Measurements from ENCODE around the gene EXD1.

EXD1 gene

DNA sequence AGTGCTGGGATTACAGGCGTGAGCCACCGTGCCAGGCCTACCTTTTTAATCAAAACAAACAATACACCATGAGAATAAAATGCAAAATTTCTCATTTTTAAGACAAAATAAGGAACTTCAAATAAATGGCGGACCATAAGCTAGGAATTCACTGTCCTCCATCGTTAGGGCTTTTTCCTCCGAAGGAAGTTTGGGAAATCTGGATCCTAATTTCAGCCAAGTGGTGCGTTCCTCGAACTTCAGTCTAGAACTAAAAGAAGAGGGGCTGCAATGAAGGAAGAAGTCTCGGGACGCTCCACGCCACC is 260 bp downstream of the EXD1 start:
- H3K27me3 ChIP-seq (replicated peaks; ENCODE audit: control insufficient read depth, insufficient read depth, low read length): no peaks in the 10 kb centered on the region
- H3K36me3 ChIP-seq (ENCODE audit: control insufficient read depth, insufficient read depth, low read length, severe bottlenecking): peaks cover 3% of the 10 kb centered on the region
- peak overlapping the region; percentile 98 for H3K4me3 ChIP-seq (ENCODE audit: low read length)
- peak overlapping the region; percentile 63 for H3K9ac ChIP-seq (ENCODE audit: low read length)
- DNase-seq (ENCODE audit: low read depth): no peak
- no peaks in the 10 kb centered on the region for H3K9me3 ChIP-seq (ENCODE audit: control insufficient read depth, low read length)
- H3K4me1 ChIP-seq (ENCODE audit: control insufficient read depth, insufficient read depth, low read length): peaks cover 20% of the 10 kb centered on the region

DNA sequence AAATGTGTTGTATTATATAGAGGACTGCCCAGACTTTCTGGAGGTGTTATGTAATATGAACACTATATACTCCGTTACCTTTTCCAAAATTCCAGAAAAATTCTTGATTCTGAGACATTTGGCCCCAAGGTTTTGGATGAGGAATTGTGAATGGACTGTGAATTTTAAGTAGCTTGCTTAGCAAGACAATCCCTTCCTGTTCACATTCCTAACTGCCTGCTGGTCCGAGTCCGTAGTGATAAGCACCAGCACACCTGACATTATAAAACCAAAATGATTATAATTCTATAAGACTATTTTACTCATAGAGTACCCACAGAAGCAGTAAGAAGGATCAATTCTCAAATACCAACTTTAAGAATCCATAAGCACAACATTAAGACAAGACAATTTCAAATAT is 11.2 kb downstream of the EXD1 start:
- DNase-seq (ENCODE audit: low read depth): no peak
- Histone ChIP-seq H3K9me3 (ENCODE audit: control insufficient read depth, low read length) (no peaks in the 10 kb centered on the region), H3K9ac (ENCODE audit: low read length) (no peak overlapping the region), H3K27me3 (replicated peaks; ENCODE audit: control insufficient read depth, insufficient read depth, low read length) (peaks cover 28% of the 10 kb centered on the region), H3K4me1 (ENCODE audit: control insufficient read depth, insufficient read depth, low read length) (peaks cover 7% of the 10 kb centered on the region), H3K36me3 (ENCODE audit: control insufficient read depth, insufficient read depth, low read length, severe bottlenecking) (no peaks in the 10 kb centered on the region), H3K4me3 (ENCODE audit: low read length) (no peak overlapping the region)

DNA sequence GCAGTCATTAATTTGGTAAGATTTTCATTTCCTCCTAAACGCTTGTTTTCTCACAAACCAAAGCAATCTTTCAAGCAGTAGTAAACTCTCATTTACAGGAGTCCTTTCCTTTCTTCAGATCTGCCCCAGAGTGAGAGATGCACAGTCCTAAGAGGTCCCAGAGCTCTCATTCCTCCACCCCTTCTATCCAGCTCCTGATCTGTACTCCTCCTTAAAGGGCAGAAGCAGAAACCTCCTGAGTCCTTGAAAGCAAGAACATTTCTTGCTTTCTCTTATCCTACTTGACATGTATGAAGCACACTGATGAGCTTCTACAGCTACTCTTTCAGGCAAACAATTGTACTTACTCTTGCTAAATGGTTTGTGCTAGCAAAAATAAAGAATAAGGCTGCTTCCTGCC is 11.7 kb downstream of the EXD1 start:
- Histone ChIP-seq H3K4me3 (ENCODE audit: low read length) (no peak overlapping the region), H3K36me3 (ENCODE audit: control insufficient read depth, insufficient read depth, low read length, severe bottlenecking) (no peaks in the 10 kb centered on the region), H3K4me1 (ENCODE audit: control insufficient read depth, insufficient read depth, low read length) (peaks cover 7% of the 10 kb centered on the region), H3K9ac (ENCODE audit: low read length) (no peak overlapping the region), H3K27me3 (replicated peaks; ENCODE audit: control insufficient read depth, insufficient read depth, low read length) (peaks cover 28% of the 10 kb centered on the region), H3K9me3 (ENCODE audit: control insufficient read depth, low read length) (no peaks in the 10 kb centered on the region)
- DNase-seq (ENCODE audit: low read depth): no peak

DNA sequence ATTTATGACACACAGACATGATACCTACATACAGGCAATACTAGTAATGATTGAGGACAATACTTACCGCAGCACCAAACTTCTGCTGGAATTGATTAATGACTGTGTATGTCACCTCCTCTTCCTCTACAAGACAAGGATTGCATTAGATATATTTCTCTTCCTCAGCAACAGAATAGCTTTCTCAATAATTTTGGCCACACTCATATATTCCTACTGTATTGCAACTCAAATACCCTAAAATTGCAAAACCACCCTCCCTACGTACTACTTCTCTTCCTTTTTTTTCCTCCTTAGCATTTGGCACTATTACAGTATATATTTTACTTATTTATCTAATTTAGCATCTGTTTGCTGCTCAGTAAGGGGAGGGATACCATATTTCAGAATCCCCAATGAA is 14.8 kb downstream of the EXD1 start:
- peaks cover 7% of the 10 kb centered on the region for H3K4me1 ChIP-seq (ENCODE audit: control insufficient read depth, insufficient read depth, low read length)
- no peaks in the 10 kb centered on the region for H3K36me3 ChIP-seq (ENCODE audit: control insufficient read depth, insufficient read depth, low read length, severe bottlenecking)
- DNase-seq (ENCODE audit: low read depth): no peak
- H3K9ac ChIP-seq (ENCODE audit: low read length): no peak overlapping the region
- H3K27me3 ChIP-seq (replicated peaks; ENCODE audit: control insufficient read depth, insufficient read depth, low read length): peaks cover 40% of the 10 kb centered on the region
- H3K4me3 ChIP-seq (ENCODE audit: low read length): no peak overlapping the region
- no peaks in the 10 kb centered on the region for H3K9me3 ChIP-seq (ENCODE audit: control insufficient read depth, low read length)

DNA sequence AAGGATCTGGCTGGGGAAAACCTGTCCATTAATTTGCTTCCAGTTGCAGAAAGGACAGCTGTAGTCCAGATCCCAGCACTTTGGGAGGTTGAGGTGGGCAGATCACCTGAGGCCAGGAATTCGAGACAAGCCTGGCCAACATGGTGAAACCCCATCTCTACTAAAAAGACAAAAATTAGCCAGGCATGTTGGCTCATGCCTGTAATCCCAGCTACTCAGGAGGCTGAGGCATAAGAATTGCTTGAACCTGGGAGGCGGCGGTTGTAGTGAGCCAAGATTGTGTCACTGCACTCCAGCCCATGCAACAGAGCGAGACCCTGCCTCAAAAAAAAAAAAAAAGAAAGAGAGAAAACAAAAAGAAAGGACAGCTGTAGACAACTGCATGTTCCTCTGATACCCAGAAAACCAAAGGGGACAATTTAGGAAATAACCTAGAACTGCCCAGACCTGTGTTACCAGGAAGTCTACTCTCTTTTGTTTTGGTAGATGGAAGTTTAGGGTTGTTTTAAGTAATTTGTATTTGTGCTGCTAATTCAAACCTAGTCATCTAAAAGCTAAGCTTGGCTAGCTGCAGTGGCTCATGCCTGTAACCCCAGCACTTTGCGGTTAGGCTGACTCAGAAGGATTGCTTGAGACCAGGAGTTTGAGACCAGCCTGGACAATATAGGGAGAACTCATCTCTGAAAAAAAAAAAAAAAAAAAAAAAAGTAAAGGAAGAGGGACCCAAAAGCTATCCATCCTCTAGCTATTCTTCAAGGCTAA is 22.7 kb downstream of the EXD1 start:
- peaks cover 15% of the 10 kb centered on the region for H3K27me3 ChIP-seq (replicated peaks; ENCODE audit: control insufficient read depth, insufficient read depth, low read length)
- H3K36me3 ChIP-seq (ENCODE audit: control insufficient read depth, insufficient read depth, low read length, severe bottlenecking): no peaks in the 10 kb centered on the region
- no peak overlapping the region for H3K9ac ChIP-seq (ENCODE audit: low read length)
- no peak for DNase-seq (ENCODE audit: low read depth)
- no peaks in the 10 kb centered on the region for H3K9me3 ChIP-seq (ENCODE audit: control insufficient read depth, low read length)
- no peaks in the 10 kb centered on the region for H3K4me1 ChIP-seq (ENCODE audit: control insufficient read depth, insufficient read depth, low read length)
- no peak overlapping the region for H3K4me3 ChIP-seq (ENCODE audit: low read length)

DNA sequence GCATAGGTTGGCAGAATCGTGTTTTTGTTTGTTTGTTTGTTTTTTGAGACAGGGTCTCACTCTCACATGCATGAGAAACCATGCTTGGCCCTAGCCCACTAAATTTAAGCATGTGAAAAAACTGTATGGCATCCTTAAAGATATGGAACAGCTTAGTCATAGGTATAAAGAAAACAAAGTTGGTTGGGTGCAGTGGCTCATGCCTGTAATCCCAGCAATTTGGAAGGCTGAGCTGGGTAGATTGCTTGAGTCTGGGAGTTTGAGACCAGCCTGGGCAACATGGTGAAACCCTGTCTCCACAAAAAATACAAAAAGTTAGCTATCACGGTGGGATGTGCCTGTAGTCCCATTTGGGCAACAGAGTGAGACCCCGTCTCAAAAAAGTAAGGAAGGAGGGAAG is 25.2 kb downstream of the EXD1 start:
- no peak overlapping the region for H3K4me3 ChIP-seq (ENCODE audit: low read length)

DNA sequence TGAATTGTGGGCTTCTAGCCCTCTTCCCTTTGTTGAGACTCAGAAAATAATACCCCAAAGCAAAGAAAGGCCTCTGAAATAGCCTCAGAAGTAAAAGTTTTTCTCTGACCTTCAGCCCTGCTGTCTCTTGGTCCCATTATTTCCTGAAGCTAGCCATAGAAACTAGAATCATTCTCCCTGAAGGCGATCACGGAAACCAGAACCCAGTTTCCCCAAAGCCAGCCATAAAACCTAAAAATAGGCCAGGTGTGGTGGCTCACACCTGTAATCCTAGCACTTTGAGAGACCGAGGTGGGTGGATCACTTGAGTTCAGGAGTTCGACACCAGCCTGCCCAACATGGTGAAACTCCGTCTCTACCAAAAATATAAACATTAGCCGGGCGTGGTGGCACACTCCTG is 27.2 kb downstream of the EXD1 start:
- no peak for DNase-seq (ENCODE audit: low read depth)
- Histone ChIP-seq H3K36me3 (ENCODE audit: control insufficient read depth, insufficient read depth, low read length, severe bottlenecking) (no peaks in the 10 kb centered on the region), H3K4me3 (ENCODE audit: low read length) (no peak overlapping the region), H3K27me3 (replicated peaks; ENCODE audit: control insufficient read depth, insufficient read depth, low read length) (no peaks in the 10 kb centered on the region), H3K9me3 (ENCODE audit: control insufficient read depth, low read length) (no peaks in the 10 kb centered on the region), H3K9ac (ENCODE audit: low read length) (no peak overlapping the region), H3K4me1 (ENCODE audit: control insufficient read depth, insufficient read depth, low read length) (no peaks in the 10 kb centered on the region)

More for the DNA sequence above, 25.2 kb downstream of the EXD1 start:
- Histone ChIP-seq H3K27me3 (replicated peaks; ENCODE audit: control insufficient read depth, insufficient read depth, low read length) (peaks cover 3% of the 10 kb centered on the region), H3K4me1 (ENCODE audit: control insufficient read depth, insufficient read depth, low read length) (no peaks in the 10 kb centered on the region), H3K36me3 (ENCODE audit: control insufficient read depth, insufficient read depth, low read length, severe bottlenecking) (no peaks in the 10 kb centered on the region), H3K9me3 (ENCODE audit: control insufficient read depth, low read length) (no peaks in the 10 kb centered on the region), H3K9ac (ENCODE audit: low read length) (no peak overlapping the region)
- DNase-seq (ENCODE audit: low read depth): peak; percentile 29

DNA sequence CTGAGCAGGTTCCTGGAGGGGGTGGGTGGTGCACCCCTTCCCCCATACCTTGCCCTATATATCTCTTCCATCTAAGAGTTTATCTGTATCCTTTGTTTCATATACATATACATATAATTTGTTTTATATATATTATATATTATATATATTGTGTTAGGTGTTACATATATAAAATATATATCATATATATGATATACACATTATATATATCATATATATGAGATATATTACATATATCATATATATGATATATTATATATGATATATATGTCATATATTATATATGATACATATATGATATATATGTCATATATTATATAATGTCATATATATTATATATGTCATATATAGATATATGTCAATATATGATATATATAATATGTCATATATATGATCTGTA is 31.1 kb downstream of the EXD1 start:
- Histone ChIP-seq H3K4me3 (ENCODE audit: low read length) (no peak overlapping the region), H3K27me3 (replicated peaks; ENCODE audit: control insufficient read depth, insufficient read depth, low read length) (no peaks in the 10 kb centered on the region), H3K9me3 (ENCODE audit: control insufficient read depth, low read length) (no peaks in the 10 kb centered on the region), H3K36me3 (ENCODE audit: control insufficient read depth, insufficient read depth, low read length, severe bottlenecking) (no peaks in the 10 kb centered on the region), H3K9ac (ENCODE audit: low read length) (no peak overlapping the region), H3K4me1 (ENCODE audit: control insufficient read depth, insufficient read depth, low read length) (no peaks in the 10 kb centered on the region)
- DNase-seq (ENCODE audit: low read depth): no peak

DNA sequence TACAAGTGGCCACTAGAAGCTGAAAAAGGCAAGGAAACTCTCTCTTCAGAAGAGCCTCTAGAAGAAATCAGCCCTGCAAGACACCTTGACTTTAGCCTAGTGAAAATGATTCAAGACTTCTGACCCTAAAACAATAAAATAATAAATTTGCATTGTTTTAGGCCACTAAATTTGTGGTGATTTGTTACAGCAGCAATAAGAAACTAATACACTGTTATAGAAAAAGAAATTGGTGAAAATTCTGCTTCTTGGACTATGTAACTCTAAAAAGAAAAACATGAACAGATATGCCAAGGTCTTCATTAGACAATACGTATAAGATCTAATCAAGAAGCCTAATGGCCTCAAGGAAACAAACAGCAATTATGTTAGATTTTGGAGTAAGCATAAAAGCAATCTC is 36.1 kb downstream of the EXD1 start:
- no peaks in the 10 kb centered on the region for H3K9me3 ChIP-seq (ENCODE audit: control insufficient read depth, low read length)
- peaks cover 3% of the 10 kb centered on the region for H3K27me3 ChIP-seq (replicated peaks; ENCODE audit: control insufficient read depth, insufficient read depth, low read length)
- no peak overlapping the region for H3K9ac ChIP-seq (ENCODE audit: low read length)
- peaks cover 6% of the 10 kb centered on the region for H3K4me1 ChIP-seq (ENCODE audit: control insufficient read depth, insufficient read depth, low read length)
- DNase-seq (ENCODE audit: low read depth): no peak
- H3K4me3 ChIP-seq (ENCODE audit: low read length): no peak overlapping the region
- no peaks in the 10 kb centered on the region for H3K36me3 ChIP-seq (ENCODE audit: control insufficient read depth, insufficient read depth, low read length, severe bottlenecking)

DNA sequence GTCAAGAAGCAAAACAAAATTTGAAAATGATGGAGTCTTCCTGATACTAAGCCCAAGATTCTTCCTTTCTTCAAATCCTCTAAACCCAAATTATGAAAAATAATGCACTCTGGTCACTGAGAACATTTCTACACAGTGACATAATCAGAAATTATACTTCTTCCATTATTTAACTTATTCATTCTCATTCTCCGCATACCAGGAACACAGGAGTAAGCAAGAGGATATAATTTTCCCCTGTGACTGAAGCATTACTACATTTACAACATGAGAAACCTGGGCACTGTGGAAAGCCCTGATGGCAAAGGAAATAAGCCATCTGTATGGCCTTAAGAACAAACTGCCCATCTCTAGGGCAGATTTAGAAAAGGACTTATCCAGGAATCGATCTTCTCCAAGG is 47.0 kb downstream of the EXD1 start:
- no peaks in the 10 kb centered on the region for H3K36me3 ChIP-seq (ENCODE audit: control insufficient read depth, insufficient read depth, low read length, severe bottlenecking)
- peak; percentile 60 for DNase-seq (ENCODE audit: low read depth)
- no peaks in the 10 kb centered on the region for H3K4me1 ChIP-seq (ENCODE audit: control insufficient read depth, insufficient read depth, low read length)
- no peak overlapping the region for H3K4me3 ChIP-seq (ENCODE audit: low read length)
- H3K9ac ChIP-seq (ENCODE audit: low read length): no peak overlapping the region
- H3K27me3 ChIP-seq (replicated peaks; ENCODE audit: control insufficient read depth, insufficient read depth, low read length): no peaks in the 10 kb centered on the region
- no peaks in the 10 kb centered on the region for H3K9me3 ChIP-seq (ENCODE audit: control insufficient read depth, low read length)

DNA sequence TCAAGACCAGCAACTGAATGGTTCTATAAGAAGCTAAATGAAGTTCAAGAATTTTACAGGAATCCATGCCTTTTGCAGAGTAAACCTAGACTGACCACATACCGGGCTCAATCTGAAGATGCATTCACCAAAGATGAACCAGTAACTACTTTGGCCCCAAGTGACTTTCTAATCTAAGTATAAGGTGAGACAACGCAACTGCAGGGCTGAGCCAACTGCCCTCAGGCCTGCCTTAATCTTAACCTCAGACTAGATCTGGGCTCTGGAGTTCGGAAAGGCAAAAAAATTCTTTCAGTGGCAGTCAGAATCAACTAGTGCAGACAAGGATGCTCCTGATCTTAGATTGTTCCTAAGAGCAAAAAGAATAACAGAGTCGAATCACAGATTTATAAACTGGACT is 48.3 kb downstream of the EXD1 start:
- H3K4me3 ChIP-seq (ENCODE audit: low read length): no peak overlapping the region
- no peaks in the 10 kb centered on the region for H3K9me3 ChIP-seq (ENCODE audit: control insufficient read depth, low read length)
- no peak overlapping the region for H3K9ac ChIP-seq (ENCODE audit: low read length)
- no peaks in the 10 kb centered on the region for H3K27me3 ChIP-seq (replicated peaks; ENCODE audit: control insufficient read depth, insufficient read depth, low read length)
- no peak for DNase-seq (ENCODE audit: low read depth)
- H3K4me1 ChIP-seq (ENCODE audit: control insufficient read depth, insufficient read depth, low read length): no peaks in the 10 kb centered on the region
- no peaks in the 10 kb centered on the region for H3K36me3 ChIP-seq (ENCODE audit: control insufficient read depth, insufficient read depth, low read length, severe bottlenecking)

DNA sequence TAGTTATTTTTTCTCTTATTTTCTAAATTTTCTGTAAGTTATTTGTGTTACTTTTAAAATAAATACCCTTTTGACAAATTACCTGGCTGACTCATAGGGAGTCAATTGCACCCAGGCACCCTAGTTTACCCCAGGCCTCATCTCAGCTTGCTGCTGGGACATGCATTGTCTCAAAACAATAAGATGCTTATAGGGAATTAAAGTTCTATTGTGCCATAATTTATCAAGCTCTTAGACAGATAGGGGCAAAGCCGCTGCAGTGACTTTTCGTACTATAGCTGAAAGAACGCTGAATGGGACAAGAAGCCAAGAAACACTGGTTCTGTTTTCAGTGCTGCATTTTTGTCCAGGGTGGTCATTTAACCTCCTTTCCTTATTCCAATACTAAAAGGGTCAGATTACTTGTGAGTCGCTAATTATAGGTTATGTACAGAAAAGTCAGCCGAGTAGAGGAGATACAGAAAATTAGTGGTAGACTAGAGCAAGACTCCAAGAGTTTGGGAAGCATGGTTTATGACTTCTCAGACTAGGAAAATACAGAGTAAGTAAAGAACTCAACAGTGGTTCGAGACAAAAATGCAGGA is 50.3 kb downstream of the EXD1 start:
- Histone ChIP-seq H3K4me1 (ENCODE audit: control insufficient read depth, insufficient read depth, low read length) (no peaks in the 10 kb centered on the region), H3K36me3 (ENCODE audit: control insufficient read depth, insufficient read depth, low read length, severe bottlenecking) (no peaks in the 10 kb centered on the region), H3K9me3 (ENCODE audit: control insufficient read depth, low read length) (no peaks in the 10 kb centered on the region), H3K9ac (ENCODE audit: low read length) (no peak overlapping the region), H3K27me3 (replicated peaks; ENCODE audit: control insufficient read depth, insufficient read depth, low read length) (no peaks in the 10 kb centered on the region), H3K4me3 (ENCODE audit: low read length) (no peak overlapping the region)
- peak; percentile 36 for DNase-seq (ENCODE audit: low read depth)
